Activated naive CD8-positive, alpha-beta T cell treated with anti-CD3 and anti-CD28 coated beads for 36 hours (primary cell): ENCODE data around the gene DNAJC7. TPM values are rescaled to one million over a fixed set of nuclear protein-coding genes. Genes with fewer than 3 reads are reported as not detected.

Source experiments
- total RNA-seq, 2 experiments: library from RNA; stranded (reverse); gene quantifications; one replicate each; pipeline ENCODE4 v1.2.3, GENCODE V29; 2021

DNAJC7 gene
- total RNA-seq, 2 experiments from 2014 or later = 103 to 106 TPM

Other genes starting within 250 kb of the DNAJC7 start
- 1 to 10 TPM; 2.7 to 3.7 TPM for gene JUP, start 230.7 kb downstream of the DNAJC7 start, total RNA-seq
- 1 to 10 TPM; 1.5 to 1.8 TPM for gene P3H4, start 205.5 kb downstream of the DNAJC7 start, total RNA-seq
- gene FKBP10, start 204.4 kb downstream of the DNAJC7 start, total RNA-seq = under 1 TPM; 0.48 to 0.89 TPM
- gene NT5C3B, start 181.2 kb downstream of the DNAJC7 start, total RNA-seq = 10 to 100 TPM; 52.8 to 56.7 TPM
- under 1 TPM; 0.19 to 0.30 TPM for gene KLHL10, start 179.6 kb downstream of the DNAJC7 start, total RNA-seq
- 10 to 100 TPM; 17.5 to 17.6 TPM for gene KLHL11, start 152.0 kb downstream of the DNAJC7 start, total RNA-seq
- 100 to 1,000 TPM; 197 to 202 TPM for gene ACLY, start 98.5 kb downstream of the DNAJC7 start, total RNA-seq
- gene ODAD4, start 86.8 kb downstream of the DNAJC7 start, total RNA-seq = under 1 TPM; 0.58 to 0.84 TPM
- 10 to 100 TPM; 64.9 to 66.6 TPM for gene CNP, start 50.6 kb downstream of the DNAJC7 start, total RNA-seq
- 10 to 100 TPM; 20.3 to 25.0 TPM for gene NKIRAS2, start 2.7 kb upstream of the DNAJC7 start, total RNA-seq
- gene C17orf113, start 33.2 kb upstream of the DNAJC7 start, total RNA-seq = under 1 TPM; 0.23 to 0.40 TPM
- 1 to 10 TPM in 1 of 2 experiments, under 1 TPM in 1; 0.92 to 1.2 TPM for gene ZNF385C, start 81.0 kb upstream of the DNAJC7 start, total RNA-seq
- gene DHX58, start 95.3 kb upstream of the DNAJC7 start, total RNA-seq = 10 to 100 TPM; 23.5 to 24.9 TPM
- 10 to 100 TPM; 49.1 to 51.6 TPM for gene KAT2A, start 103.9 kb upstream of the DNAJC7 start, total RNA-seq
- gene HSPB9, start 105.4 kb upstream of the DNAJC7 start, total RNA-seq = under 1 TPM; 0.18 to 0.33 TPM
- 10 to 100 TPM; 44.4 to 48.9 TPM for gene RAB5C, start 137.6 kb upstream of the DNAJC7 start, total RNA-seq
- gene KCNH4, start 163.7 kb upstream of the DNAJC7 start, total RNA-seq = under 1 TPM; 0.39 to 0.44 TPM
- not detected for gene HCRT, start 168.0 kb upstream of the DNAJC7 start, total RNA-seq
- 10 to 100 TPM; 13.6 to 14.6 TPM for gene GHDC, start 177.1 kb upstream of the DNAJC7 start, total RNA-seq